HL-60/S4 treated with retinoic acid at 250 ng/mL for 4 days and 3 days (cell line): ENCODE measurements around the gene CDKAL1.
"Not testable (repeated sequence)": the region's sequence is repeated elsewhere in the genome, so short reads cannot be mapped to it uniquely, and the experiment has no call there.

Experiments used
- in situ Hi-C: fragments of 300-500 bp; cut with MboI; formaldehyde crosslinking; loops from 2 replicates; pipeline ENCODE4 v1.7.0; 2022; ENCODE audit warnings: low sequenced_read_pairs

Gene CDKAL1

DNA sequence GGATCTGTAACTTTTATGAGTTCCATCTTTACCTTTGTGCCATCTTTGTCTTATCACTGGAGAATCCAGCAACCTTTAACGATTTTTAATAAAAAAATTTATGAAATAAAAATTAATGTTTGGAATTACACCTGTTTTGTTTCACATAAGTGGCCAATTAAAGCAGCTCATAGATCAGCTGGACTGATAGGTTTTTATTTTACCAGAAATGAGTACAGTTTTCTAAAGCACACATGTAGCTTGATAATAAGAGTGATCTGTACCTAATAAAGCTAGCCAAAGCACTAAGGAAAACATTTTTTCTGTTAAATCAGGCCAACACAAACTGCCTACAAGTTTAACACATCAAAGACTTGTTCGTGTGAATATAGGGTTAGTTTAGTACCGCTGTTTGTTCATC lies 500.1 kb downstream of the CDKAL1 start:
- in situ Hi-C loops = no loop called here

DNA sequence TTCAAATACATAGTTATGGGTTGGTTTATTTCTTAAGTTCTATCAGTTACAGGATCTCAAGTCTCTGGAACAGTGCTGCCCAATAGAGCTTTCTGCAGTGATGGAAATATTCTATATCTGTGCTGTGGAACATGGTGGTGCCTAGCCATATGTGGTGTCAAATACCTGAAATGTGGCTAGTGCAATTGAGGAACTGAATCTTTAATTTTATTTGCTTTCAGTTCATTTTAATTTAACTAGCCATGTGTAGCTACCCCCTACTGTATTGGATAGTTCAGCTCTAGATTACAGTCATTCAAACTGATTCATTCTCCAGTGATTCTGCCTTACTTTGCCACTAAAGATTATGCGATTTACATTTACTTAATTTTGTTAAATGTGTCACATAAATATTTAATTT lies 503.2 kb downstream of the CDKAL1 start:
- in situ Hi-C loops = no loop called here

DNA sequence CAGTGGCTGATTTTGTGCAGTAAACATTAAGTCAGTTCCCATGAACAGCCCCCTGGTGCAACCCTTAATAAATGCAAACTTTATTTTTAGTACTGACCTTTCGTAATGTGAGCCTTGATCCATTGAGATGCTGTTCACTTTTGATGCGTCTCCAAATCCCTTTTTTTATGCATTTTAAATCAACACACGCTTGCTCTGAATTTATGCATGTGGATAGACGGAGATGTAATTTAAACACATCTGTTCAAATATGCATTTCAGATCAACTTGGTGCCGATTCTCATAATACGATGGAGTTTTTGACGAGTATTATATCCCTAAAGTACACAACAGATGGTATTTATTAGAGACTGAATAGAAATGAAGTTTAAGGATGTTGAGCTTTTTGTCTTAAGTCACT lies 505.7 kb downstream of the CDKAL1 start:
- in situ Hi-C loops = no loop called here

DNA sequence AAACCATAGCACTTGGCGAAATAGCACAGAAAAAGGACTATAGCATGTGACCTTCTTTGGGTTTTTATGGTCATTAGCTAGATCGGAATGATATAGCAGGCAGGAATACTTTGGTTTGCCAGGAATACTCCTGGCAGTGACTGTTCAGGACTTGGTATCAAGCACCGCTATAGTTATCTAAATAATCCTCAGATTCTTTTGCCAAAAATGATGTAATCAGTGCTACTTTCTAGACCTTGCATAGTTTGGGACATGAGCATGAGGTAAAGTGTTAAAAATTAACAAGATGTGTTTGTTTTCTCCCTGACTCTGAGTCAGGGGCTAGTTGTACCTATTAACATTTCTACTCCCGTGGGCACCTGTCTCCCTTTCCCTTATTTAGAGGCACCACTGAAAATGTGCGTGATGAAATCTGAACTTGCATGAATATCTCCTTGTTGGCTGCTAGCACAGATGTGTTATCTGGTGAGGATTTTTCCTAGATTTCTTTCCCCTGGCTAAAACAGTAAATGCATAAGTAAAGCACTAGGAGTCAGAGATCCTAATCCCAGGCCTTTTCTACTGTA lies 511.0 kb downstream of the CDKAL1 start:
- in situ Hi-C loops = no loop called here

DNA sequence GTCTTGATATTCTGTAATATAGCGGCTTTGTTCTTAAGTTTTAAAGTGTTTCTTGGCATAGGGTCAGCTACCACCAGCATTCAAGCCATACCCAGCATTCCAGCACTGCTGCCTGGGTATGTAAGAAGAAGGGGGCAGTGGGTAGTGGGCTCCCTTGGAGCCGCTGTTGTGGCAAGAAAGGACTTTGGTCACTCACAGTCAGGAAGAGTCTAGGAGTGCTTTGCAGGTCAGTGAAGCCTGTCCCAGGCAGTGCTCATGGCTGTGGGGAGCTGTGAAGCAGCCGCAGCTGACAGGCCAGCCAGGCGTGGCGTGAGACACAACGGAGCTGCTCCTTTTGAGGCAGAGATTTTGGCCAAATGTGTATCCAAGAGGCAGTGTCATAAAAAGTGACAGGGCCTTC lies 512.0 kb downstream of the CDKAL1 start:
- in situ Hi-C loops = no loop called here

DNA sequence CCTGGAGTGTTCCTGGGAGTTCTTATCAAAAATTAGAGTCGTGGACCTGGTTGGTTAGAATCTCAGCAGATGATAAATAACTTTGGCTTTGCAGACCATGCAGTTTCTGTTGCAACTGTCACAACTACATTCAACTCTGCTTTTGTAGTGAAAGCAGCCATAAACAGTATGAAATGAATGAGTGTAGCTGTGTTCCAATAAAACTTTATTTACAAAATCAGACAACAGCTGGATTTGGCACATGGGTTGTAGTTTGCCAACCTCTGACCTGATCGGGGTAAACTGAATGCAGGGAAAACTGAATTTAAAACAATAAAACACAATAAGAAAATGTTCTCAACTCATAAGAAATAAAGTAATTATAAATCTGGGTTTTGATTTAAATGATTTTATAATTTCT lies 513.8 kb downstream of the CDKAL1 start:
- in situ Hi-C loops = no loop called here

DNA sequence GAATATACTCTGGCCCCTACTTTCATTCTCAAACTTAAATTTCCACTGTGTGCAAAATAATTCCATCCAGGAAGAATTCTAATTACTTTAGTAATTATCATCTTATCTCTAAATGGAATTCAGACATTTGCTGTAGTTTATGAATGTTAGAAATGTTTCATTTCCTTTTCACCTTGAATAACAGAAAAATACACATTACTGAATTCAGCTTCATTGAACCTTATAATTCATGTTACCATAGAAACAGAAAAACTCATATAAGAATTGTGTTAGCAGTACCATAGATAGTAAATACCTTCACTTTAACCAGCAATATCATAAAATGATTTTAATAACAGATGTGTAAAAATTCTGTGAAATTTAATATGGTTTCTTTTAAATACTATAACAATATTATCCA lies 514.9 kb downstream of the CDKAL1 start:
- in situ Hi-C loops = no loop called here

DNA sequence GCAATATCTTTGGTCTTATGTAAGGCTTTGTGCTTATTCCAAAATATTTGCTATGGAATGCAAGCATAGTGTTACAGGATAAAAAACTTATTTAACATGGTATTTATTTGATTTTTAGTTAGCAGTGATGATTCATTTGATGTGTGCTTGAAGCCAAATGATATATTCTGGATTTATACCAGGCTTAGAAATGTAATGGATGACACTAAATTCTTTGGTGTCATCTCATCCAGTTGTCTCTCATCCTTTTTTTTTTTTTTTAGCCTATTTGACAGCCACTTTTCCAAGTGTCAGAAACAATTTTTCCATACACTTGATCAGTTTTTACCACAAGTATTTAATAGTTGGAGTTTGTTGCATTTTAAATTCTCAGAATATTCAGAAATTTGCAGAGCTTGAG lies 515.3 kb downstream of the CDKAL1 start:
- in situ Hi-C loops = no loop called here

DNA sequence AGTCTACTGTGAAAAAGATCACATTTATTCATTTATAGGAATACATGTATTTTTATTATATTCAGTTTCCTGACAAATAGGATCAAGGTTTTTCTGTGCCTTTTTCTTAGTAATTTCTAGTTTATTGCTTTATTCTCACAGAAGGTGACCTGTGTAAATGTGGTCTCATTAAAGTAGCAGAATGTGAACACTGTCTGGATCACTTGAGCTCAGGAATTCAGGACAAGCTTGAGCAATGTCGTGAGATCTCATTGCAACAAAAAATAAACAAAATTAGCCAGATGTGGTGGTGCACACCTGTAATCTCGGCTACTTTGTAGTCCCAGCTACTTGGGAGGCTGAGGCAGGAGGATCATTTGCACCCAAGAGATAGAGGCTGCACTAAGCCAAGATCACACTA lies 516.7 kb downstream of the CDKAL1 start:
- in situ Hi-C loops = no loop called here

DNA sequence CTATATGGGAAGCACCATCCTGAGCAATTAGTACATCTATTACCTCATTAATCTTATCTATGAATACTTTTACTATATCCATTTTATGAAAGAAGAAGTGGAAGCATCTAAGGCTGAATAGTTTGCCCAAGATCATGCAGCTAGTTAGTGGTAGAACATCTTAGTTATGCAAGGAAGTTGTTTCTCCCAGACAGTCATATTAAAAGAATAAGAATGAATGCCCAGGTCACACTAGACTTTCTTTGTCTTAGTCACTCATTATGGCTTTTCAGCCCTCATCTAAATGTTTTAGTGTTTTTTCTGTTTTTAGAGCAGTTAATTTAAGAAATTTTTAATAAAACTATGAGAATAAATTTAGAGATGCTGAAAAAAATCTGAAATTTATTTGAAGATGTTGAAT lies 517.5 kb downstream of the CDKAL1 start:
- in situ Hi-C loops = no loop called here

DNA sequence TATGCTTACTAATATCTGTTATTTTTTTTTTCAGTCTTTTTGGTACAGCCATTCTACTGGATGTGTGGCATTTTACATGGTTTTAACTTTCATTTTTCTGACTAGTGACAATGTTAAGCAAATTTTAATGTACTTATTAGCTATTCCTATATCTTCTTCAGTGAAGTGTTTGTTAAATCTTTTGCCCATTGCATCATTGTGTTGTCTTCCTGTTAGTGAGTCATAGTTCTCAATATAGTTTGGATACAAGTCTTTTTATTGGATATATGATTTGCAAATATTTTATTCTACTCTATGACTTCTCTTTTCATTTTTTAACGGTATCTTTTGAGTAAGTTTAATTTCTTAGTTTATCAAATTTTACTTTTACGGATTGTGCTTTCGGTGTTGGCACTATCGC lies 519.4 kb downstream of the CDKAL1 start:
- in situ Hi-C loops = no loop called here

DNA sequence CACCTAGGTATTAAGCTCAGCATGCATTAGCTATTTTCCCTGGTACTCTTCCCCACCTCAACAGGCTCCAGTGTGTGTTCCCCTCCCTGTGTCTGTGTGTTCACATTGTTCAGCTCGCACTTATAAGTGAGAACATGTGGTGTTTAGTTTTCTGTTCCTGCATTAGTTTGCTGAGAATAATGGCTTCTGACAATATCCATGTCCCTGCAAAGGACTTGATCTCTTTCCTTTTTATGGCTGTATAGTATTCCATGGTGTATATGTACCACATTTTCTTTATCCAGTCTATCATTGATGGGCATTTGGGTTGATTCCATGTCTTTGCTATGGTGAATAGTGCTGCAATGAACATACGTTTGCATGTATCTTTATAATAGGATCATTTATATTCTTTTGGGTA lies 521.2 kb downstream of the CDKAL1 start:
- in situ Hi-C loops = not testable (repeated sequence)

DNA sequence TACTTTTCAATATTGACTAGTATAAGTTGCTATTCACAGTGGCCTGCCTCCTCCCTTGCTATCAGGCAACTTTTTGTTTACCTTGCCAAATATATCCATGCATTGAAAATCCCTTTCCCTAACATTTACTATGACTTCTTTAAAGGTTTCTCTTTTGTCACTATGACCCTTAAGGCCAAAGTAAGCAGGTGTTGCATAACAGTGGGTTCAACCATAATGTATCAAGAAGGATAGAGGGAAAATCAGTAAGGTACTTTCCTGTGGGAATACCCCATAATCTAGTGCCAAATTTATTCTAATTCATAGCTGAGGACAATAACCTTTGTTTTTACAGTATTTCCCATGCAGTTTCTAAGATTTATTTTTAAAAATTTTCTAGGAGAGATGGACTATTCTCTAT lies 527.6 kb downstream of the CDKAL1 start:
- in situ Hi-C loops = no loop called here

DNA sequence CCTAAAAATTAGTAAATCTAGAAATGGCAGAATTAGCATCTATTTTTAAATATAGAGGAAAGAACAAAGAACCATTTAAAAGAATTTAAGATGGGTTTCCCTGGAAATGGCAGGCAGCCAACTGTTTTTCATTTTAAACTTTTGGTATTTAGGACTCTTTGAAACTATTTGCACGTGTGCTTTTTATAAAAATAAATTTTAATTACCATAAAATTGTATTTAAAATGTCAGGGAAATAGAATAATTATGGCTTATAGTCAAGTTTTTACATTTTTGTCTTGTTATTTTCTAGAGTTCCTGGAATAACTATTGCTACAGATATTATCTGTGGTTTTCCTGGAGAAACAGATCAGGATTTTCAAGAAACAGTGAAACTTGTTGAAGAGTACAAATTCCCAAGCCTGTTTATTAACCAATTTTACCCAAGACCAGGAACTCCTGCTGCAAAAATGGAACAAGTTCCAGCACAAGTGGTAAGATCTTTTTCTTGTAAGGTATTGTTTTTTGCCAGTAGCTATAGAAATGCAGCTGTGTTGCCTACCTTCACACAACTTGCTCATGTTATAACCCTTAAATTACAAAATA lies 530.6 kb downstream of the CDKAL1 start:
- in situ Hi-C loops = no loop called here

DNA sequence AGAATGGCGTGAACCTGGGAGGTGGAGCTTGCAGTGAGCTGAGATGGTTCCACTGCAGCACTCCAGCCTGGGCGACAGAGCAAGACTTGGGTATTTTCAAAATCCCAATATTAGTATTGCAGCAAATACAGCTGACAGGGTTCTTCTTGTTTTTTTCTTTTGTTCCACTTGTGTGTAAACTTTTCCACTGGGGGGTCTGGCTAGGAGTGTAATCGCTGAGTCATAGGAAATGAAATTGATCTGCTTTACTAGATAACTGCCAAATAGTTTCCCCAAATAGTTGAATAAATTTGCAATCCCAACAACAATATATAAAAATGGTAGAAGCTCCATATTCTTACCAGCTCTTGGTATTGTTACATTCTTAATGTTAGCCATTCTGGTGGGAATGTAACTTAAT lies 533.3 kb downstream of the CDKAL1 start:
- in situ Hi-C loops = no loop called here

DNA sequence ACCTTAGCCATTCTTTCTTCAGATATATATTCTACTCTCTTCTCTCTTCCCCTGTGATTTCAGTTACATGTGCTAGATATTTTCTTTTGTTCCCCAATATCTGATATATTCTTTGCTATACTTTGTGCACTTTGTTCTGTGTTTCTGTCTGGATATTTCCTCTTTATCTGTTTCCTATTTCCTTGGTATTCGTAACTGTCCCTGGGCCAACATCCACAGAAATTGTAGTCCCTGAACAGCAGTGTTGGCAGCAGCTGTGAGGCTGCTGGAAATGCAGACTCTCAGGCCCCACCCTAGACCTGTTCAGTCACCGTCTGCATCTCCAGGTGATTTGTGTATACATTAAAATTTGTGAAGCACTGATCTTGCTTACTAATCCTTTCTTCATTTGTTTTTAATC lies 536.4 kb downstream of the CDKAL1 start:
- in situ Hi-C loops = no loop called here

DNA sequence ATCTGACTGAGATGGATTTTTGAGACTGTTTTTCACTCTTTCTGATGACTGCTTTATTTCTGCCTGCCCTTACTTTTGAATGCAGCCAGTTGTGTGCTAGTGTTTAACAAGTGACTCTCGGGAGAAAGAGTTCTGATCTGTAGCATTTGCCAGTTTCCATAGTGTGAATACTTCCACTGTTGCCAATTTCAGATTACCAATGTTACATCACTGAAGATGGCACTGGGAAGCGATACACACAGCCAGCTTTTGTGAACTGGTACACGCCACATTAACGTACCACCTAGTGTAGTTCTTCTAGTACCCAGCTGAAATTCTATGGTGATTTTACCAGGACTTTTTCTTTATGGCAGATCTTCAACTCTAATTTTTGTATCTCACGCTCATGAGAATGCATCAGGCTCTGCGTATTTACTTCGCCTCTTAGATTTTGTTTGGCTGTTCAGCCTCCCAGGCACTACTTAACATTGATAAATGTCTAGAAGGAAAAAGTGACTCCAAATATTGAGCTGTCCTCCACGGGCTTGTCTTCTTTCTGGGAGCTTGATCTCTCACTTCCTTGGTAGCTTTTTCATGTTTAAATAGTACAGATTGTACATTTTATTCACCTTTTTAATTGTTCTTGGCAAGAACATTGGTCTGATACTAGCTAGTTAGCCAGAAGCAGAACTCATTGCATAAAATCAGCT lies 537.7 kb downstream of the CDKAL1 start:
- in situ Hi-C loops = no loop called here

DNA sequence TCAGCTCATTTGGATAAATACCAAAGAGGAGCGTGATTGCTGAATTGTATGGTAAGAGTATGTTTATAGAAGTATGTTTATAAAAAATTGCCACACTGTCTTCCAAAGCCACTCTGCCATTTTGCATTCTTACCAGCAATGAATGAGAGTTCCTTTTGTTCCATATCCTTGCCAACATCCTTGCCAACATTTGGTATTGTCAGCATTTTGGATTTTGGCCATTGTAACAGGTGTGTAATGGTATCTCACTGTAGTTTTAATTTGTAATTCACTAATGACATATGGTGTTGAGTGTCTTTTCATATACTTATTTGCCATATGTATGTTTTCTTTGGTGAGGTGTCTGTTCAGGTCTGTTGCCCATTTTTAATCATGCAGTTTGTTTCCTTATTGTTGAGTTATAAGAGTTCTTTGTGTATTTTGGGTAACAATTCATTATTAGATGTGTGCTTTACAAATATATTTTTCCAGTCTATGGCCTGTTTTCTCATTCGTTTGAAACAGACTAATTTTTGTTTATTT lies 539.1 kb downstream of the CDKAL1 start:
- in situ Hi-C loops = no loop called here

DNA sequence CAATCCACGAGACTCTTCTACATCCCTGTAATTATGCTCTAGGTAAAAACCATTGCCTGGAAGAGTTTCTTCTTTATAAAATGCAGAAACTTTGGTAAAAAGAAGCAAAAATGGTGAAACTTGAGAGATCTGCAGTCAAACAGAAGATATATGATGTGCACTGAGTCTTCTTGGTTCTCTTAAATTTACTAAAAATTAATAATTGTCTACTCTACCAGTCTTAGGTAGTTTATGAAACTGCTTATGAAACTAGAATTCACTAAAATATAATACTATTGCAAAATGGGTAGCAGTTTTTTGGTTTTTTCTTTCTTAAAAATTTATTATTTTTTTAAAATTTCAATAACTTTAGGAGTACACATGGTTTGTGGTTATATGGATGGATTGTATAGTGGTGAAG lies 540.2 kb downstream of the CDKAL1 start:
- in situ Hi-C loops = no loop called here

DNA sequence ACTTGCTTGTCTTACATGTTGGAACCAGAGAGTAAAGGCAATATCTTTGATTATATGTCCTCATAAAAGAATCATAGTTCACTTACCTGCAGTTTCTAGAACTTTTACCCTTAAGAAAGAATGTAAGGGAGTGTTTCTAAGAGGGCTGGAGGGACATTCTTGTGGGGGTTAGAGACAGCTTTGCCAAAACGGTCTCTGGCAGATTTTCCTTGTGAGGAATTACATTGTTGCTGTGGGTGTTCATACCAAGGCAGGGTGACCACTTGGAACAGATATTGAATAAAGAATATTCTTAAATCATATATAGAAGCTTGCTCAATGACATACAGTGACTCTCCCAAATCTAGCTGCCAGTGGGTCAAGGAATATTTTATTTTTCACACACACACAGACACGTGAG lies 541.7 kb downstream of the CDKAL1 start:
- in situ Hi-C loops = no loop called here

DNA sequence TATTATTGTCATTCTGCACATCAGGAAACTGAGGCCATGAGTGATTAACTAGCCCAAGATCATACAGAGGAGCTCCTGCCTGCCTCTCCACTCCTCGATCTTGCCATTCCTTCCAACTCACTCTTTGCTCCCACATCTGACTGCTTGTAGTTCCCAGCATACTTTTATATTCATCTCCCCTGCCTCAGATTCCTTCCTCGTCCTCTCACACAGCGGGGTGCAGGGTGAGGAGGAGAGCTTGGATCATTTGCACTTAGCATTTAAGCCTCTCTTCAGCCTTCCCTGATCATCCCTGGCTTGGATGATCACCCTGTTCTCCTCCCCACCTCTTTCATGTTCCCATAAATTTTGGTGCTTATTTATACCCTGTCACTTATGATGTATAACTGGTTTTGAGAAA lies 544.2 kb downstream of the CDKAL1 start:
- in situ Hi-C loops = no loop called here

DNA sequence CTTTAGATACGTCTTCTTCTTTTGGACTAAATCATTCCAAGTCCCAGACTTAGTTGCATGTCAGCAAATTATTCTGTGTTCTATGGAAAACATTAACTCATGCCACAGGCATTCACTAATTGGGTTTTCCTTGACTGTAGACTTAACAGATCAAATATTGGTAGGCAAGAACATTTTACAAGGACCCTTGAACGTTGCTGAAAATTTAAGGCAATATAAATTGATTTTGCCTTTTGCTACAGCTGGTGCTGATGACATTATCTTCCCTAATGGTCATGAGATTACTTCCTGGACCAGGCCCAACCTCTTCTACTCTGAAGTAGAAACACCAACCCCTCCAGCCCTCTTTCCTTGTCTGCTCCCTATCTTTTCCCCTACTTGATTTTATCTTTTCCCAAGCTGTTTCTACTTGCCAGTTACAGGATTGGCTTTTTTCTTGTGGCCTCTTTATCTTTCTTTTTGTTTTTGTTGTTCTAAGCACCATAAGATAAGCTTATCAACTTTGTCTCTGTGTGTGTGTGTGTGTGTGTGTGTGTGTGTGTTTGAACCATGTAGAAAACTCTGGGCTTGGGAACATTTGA lies 545.3 kb downstream of the CDKAL1 start:
- in situ Hi-C loops = no loop called here
